LNCAP (cell line): ENCODE results near the gene BCAS3.

Experiments
- CTCF ChIP-seq: fragments of 450-650 bp; IDR thresholded peaks from 2 replicates; pipeline ENCODE4 v1.5.1; 2017; ENCODE audit warnings: mild to moderate bottlenecking

Gene BCAS3

DNA sequence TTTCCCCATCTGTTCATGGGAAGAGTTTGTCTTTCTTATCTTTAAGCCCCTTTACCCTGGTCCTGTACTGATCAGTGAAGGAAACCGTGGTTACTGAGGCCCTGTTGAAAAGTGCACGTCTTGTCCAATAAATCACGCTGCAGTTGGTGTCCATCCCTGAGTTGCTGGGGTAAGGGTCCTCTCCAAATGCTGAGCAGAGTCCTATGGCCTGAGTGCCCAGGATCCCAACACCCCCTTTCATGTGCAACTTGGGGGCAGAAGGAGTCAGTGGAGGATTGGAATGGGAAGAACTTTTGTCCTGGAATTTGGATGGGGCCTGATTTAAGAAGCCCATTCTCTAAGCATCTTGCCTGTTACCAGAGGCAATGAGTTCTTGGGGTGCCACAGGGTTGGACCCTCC lies 715.0 kb downstream of the BCAS3 start:
- no peak for TF ChIP-seq CTCF

GRCh38 chr17:61393550-61393903 lies 715.9 kb downstream of the BCAS3 start:
- peak; percentile 30; the same call in 1 of the 2 replicates for TF ChIP-seq CTCF

- no peak; the same call in 1 of the 2 replicates for TF ChIP-seq CTCF
Observed at GRCh38 chr17:61393904-61394629, 716.4 kb downstream of the BCAS3 start.

DNA sequence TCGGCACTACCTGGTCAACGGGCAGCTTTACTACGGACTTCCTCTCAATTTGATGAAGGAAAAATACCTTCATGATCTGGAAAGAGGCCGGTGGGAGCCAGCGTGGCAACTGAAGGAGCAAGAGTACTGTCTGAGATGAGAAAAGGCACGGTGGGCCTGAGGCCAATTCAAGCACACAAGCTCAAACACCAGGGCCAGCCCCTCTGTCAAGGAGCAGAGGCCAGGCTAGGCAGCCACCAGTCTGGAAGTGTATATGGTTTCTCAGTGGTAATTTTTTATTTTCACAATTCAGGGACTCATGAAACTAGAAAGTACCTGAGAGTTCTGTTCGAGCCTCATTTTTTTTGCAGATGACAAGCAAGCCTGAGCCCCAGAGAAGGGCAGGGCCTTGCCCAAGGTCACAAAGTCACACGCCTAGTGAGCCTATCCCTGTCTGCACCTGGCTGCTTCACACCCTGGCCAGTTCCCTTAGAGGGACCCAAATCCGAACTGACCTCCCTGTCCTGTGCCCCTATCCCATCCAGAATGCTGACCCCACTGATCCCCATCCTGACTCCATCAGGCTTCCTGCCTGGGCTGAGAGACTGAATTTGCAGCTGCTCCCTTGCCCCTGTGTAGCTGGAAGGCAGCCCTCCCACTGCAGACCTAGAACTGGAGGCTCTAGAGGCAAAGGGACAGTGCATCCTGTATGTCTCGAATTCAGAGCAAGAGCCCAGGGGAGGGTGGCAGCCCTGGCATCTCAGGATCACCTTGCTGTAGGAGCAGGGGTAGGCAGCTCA lies 717.2 kb downstream of the BCAS3 start:
- no peak for TF ChIP-seq CTCF

DNA sequence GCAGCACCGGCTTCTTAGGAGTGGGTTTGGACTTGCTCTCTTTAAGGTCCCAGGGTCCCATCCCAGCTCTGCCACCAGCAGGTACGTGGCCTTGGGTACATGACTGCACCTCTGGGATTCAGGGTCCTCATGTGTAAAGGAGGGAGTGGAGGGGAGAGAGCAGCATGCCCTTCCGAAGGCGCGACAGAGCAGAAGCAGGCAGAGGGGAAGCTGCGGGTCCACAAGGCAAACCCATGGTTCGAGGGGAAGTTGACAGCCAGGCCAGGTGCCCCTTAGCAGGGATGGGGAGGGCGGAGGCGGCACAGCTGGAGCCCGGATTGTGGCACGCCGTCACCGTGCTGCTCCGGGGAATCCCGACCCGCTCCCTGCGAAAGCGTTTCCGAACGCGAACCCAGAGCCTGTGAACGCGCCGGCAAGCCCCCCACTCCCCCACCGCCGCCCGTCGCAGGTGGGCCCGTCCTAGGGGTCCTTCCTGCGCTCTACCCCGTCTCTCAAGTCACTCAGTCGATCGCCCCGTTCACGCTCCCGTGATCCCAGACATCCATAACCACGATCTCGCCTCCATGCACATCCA lies 717.8 kb downstream of the BCAS3 start:
- TF ChIP-seq CTCF: no peak

DNA sequence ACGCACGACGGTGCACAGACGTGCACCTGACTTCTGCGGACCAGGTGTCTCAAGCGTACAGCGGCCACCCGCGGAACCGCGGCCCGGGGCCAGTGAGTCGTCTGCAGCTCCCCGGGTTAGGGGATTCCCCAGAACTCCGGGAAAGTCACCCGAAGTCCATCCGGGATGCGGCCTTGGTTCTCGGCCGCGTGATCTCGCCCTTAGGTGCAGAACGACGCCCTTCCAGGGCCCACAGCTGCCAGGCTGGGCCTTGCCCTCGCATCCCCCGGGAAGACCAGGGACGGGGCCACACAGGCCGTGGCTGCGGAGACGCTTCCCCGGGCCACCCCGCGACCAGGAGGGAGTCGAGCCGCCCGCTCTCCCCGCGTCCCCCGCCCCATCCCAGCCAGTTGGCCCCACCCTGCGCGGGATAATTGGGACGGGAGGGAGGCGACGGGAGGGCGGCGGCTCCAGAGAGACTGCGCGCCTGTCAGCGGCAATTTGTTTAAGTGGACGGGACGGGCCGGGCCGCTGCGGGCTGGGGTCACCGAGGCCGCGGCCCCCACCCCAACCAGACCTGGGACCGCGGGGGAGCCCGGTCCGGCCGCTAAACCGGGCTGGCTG lies 718.4 kb downstream of the BCAS3 start:
- no peak for TF ChIP-seq CTCF

DNA sequence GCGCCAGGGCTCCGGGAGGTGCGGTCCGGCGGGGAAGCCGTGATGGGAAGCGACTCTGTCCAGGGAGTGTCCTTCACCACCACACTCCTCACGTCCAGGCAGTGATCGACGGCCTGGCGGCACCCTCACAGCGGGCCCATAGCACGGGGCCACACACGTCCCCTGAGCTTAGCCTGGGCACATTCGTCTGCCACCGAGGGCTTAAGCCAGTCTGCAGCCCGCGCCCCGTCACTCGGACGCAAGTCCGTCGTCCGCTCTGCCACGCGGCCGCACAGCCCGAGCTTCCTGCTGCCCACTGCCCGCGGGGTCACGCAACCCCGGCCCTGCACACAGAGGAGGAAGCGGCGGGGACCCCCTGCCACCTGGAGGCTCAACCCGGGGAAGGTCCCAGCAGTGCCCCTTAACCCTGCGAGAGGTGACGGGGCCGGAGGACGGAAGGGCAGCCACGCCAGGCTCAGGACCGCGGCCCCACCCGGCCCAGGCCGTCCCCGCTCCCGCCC lies 719.0 kb downstream of the BCAS3 start:
- TF ChIP-seq CTCF: no peak
